Transverse colon (tissue), 4 donors: ENCODE data around the gene SPX.

Source experiments
- POLR2AphosphoS5 ChIP-seq, 3 donors: sonication (generic); formaldehyde crosslinking; IDR thresholded peaks; one replicate each; pipeline ENCODE4 v1.6.1; 2016; ENCODE audit warnings: antibody characterized with exemption in 3 of 3
- TF ChIP-seq, protein P1 (sequence below), 5 experiments: fragments of 200-600 bp in 3 of 5; fragments of 450-650 bp in 2 of 5; sonication (generic) in 3 of 5; IDR thresholded peaks; 1 replicate in 2 of 5; 2 replicates in 3 of 5; pipeline ENCODE4 v1.5.1; 2016 to 2017; ENCODE audit warnings: antibody characterized with exemption in 5 of 5, inconsistent platforms in 3 of 5, mild to moderate bottlenecking in 2 of 5, moderate library complexity in 1 of 5

DNA sequence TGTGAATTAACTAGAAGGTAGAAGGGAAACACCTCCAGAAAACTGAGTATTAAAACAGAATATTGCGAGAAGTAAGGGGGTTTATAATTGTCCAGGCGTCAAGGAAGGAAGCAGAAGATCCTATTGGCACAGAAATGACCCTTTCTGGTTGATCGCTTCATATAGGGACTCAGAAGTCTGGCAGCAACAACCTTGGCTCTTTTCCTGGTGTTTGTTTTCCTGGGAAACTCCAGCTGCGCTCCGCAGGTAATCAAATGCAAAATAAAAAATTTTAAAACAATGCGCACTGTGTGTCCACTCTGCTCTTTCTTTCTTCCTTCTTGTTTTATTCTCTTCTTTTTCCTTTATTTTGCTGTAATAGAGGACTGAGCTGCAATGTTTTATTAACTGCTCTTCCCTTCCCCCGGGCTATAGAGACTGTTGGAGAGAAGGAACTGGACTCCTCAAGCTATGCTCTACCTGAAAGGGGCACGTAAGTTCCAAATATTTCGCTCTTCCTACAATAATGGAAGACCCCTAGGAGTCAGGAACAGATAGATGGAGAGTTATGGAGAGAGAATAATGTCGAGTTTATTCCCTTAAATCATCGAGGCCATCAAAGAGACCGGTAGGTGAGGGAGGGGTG lies 737 bp downstream of the SPX start:
- TF ChIP-seq, protein P1, sequence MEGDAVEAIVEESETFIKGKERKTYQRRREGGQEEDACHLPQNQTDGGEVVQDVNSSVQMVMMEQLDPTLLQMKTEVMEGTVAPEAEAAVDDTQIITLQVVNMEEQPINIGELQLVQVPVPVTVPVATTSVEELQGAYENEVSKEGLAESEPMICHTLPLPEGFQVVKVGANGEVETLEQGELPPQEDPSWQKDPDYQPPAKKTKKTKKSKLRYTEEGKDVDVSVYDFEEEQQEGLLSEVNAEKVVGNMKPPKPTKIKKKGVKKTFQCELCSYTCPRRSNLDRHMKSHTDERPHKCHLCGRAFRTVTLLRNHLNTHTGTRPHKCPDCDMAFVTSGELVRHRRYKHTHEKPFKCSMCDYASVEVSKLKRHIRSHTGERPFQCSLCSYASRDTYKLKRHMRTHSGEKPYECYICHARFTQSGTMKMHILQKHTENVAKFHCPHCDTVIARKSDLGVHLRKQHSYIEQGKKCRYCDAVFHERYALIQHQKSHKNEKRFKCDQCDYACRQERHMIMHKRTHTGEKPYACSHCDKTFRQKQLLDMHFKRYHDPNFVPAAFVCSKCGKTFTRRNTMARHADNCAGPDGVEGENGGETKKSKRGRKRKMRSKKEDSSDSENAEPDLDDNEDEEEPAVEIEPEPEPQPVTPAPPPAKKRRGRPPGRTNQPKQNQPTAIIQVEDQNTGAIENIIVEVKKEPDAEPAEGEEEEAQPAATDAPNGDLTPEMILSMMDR (IDR thresholded peaks at IDR 0.05): no peak
- TF ChIP-seq POLR2AphosphoS5 (IDR thresholded peaks at IDR 0.05): no peak
